CD4-positive, alpha-beta T cell treated with Interleukin-1 beta for 1 hour (primary cell): ENCODE data around the gene BPIFB6.
"Not testable (repeated sequence)": the region's sequence is repeated elsewhere in the genome, so short reads cannot be mapped to it uniquely, and the experiment has no call there.

Experiments
- DNase-seq, 2 donors: peaks; one replicate each; pipeline ENCODE4 v3.0.0-alpha.2; 2020 to 2022

The BPIFB6 gene

DNA sequence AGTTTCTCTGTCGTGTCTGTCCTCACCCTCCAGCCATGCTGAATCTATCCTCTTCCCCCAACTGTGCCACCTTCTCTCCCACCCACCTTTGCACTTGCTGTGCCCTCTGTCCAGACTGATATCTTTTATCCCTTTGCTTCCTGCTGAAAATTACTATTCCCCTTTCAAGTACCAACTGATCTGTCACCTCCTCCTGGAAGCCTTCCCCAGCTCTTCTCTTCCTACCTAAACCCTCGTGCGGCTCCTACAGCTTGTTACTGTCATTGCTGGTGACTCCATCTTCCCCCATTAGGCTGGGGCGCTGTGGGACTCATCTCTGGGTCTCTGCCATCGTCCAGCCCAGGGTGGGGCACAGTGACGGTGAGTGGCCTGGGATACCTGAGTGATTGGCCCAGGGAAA is 1.1 kb downstream of the BPIFB6 start:
- no peak for DNase-seq

DNA sequence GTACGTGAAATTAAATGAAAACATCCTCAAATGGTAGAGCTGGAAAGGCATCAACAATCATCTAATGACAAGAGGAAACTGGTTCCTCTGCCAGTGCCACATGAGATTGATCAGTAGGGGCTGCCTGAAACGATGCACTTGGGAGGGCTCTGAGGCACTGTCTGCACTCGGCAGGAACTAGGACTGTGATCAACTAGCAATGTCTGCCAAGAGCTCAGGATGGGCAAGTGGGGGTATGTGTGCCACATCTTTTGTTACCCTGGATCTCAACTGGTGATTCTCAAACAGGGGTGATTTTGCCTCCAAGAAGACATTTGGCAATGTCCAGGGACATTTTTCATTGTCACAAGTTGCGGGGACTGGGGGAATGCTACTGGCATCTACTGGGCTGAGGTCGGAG is 1.9 kb downstream of the BPIFB6 start:
- DNase-seq, result no peak

DNA sequence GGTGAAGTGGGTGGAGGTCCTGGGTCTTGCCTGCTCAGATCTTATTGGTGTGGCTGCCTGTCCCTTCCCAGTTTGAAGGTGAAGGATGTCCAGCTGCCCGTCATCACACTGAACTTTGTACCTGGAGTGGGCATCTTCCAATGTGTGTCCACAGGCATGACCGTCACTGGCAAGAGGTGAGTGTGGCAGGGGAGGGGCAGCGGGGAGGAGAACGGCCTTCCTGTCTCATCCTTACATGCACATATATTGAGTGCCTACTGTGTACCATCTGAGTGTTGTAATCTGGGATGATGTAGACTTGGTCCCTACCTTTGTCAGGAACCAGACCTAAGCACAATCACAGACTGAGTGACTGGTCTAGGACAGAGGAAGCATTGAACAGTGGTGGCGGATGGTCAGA is 2.7 kb downstream of the BPIFB6 start:
- no peak for DNase-seq

DNA sequence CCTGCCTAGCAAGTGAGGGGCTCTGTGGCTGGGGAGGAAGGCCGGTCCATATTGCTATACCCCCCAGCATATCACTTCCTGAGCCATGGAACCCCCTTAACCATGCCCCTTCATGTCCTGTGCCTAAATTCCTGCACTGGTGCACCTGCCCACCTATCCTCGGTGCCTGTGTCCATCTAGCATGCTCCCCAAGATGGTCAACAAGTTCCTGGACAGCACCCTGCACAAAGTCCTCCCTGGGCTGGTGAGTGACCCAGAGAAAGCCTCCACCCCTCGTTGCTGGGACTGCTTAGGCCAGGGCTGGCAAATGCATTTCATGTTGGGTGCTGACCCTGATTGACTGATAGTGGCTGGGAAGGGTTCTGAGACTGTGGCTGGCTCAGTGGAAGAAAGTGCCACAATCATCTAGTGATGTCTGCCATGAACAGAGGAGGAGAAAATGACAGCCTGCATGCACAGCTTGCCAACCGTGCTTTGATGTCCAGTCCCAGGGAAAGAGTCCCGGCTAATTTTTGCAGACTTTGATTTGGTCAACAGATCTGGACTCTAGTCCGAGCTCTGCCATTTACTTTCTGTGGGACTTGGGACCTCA is 3.5 kb downstream of the BPIFB6 start:
- no peak for DNase-seq

DNA sequence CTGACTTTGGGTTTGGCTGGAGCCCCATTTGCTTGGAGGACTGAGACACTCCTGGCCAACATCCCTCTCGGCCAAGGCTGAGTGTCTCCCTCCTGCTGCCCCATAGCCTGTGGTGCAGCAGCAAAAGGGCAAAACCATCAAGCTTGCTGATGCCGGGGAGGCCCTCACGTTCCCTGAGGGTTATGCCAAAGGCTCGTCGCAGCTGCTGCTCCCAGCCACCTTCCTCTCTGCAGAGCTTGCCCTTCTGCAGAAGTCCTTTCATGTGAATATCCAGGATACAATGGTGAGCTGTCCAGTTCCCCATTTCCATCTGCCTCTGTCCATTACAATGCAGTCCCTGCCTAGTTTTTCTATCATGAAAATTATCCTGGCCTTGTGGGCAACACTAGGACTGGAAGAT is 6.0 kb downstream of the BPIFB6 start:
- DNase-seq, result no peak

DNA sequence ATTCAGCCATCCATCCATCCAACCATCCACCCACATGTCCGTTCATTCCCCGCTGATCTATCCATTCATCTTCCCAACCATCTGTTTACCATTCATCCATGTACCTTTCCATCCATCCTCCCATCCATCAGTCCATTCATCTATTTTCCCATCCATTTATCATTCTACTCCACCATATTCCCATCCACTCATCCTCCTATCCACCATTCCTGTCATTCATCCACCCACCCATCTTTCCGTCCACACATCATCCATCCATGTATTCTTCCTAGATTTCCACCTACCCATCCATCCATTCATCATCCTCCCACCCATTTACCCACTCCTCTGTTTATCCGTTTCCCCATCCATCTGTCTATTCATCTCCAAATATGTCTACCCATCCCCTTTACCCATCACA is 6.8 kb downstream of the BPIFB6 start:
- no peak for DNase-seq

DNA sequence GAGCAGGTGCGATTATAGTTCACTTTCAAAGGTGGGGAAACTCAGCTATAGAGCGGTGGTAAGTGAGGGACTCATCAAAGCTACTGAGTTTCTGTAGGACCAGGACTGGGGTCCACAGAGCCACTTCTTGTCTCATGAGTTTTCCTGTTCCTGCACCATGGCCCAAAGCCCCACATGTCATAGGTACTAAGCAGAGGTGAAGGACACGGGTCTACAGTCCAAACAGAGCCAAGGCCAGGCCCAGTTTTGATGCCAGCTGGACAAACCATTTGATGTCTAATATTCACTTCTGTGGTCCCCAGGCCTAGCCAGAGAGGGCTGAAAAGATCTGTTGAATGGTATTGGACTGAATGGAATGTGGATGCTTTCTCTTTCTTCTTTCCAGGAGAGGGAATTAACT is 11.0 kb downstream of the BPIFB6 start:
- DNase-seq, result no peak

DNA sequence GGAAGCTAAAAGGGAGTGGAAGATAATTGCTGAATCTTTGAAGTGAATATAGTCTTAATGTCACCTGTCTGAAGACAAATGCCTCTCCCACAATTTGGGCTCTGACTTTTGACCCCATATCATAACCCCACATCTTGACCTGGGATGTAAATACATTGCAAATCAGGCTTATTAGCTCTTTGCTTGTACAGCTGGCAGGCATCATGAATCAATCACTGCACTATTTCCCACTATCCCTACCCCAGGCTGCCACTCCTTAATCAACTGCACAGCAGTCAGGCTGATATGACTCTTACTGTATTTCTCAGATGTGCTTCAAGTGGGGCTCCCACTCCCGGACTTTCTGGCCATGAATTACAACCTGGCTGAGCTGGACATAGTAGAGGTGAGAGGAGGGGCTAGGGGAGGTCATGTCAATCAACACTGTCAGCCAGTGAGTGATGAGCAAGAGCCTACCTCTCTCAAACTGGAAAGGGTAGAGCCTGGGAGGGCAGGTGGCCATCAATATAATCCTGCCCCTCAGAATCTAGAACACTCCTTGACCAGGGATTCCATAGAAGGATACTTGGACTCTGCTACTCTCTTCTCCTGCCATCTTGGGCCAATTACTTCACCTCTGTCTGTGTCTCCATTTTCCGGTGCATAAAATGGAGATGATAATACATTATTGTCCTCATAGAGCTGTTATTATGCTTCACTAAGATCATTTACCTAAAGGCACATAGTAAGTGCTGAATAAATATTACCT is 11.7 kb downstream of the BPIFB6 start:
- no peak for DNase-seq

DNA sequence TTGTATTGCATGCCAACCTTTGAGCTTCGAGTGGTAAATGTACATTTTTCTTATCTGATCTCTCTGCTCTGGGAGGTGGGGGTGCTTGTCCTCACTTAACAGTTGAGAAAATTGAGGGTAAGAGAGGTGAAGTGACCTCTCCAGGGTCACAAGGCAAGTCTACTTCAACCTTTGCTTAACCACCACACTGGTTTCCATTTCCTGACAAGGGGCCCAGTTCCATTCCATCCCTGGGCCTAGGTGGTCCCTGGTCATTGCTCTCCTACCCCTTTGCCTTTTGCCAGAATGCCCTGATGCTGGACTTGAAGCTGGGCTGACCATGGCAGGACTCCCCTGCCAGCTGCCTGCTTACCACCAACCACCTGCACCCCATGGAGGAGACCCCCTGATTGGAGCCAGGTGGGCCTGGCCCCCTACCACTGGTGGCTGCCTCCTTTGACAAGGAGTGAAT is 12.3 kb downstream of the BPIFB6 start:
- no peak for DNase-seq

DNA sequence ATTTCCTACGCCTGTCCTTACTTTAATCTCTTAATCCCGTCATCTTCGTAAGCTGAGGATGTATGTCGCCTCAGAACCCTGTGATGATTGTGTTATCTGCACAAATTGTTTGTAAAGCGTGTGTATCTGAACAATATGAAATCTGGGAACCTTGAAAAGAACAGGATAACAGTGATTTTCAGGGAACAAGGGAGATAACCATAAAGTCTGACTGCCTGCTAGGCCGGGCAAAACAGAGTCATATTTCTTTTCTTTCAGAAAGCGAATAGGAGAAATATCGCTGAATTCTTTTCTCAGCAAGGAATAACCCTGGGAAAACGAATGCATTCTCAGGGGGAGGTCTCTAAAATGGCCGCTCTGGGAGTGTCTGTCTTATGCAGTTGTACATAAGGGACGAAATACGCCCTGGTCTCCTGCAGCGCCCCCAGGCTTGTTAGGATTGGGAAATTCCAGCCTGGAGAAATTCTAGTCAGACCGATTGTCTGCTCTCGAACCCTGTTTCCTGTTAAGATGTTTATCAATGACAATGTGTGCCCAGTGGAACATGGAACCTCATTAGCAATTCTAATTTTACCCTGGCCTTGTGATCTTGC is 13.8 kb downstream of the BPIFB6 start:
- not testable (repeated sequence) for DNase-seq

DNA sequence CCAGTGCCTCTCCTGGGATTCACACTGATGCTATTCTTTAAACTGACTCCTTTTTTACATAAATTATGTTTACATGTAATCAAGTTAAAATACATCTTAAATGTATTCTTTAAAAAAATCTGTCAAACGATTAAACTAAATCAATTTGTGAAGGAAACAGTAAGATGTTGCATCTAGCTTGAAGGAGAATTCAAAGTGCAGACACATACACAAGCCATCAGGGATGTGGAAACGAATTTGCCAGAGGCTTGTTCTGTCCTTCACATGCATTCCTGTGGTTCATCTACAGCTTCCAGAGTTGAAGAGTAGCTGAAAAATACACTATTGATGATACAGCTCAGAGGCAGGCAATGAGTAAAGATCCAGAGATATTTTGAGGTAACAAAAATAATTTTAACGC is 15.0 kb downstream of the BPIFB6 start:
- DNase-seq, result no peak

DNA sequence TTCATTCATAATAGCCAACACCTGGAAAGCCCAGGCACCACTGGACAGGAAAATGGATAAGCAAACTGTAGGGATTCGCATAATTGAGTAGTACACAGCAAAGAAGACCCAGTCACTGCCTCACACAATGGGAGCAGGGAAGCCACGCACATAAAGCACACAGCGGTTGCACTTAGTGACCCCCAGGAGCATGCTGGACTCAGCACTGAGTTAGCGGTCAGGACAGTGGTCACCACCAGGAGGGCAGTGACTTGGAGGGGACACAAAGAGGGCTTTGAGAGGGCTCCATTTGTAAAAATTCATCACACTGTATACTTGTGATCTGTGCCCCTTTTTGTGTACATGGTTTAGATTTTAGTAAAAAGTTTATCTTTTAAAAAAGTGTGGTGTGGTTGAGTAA is 19.9 kb downstream of the BPIFB6 start:
- no peak for DNase-seq

DNA sequence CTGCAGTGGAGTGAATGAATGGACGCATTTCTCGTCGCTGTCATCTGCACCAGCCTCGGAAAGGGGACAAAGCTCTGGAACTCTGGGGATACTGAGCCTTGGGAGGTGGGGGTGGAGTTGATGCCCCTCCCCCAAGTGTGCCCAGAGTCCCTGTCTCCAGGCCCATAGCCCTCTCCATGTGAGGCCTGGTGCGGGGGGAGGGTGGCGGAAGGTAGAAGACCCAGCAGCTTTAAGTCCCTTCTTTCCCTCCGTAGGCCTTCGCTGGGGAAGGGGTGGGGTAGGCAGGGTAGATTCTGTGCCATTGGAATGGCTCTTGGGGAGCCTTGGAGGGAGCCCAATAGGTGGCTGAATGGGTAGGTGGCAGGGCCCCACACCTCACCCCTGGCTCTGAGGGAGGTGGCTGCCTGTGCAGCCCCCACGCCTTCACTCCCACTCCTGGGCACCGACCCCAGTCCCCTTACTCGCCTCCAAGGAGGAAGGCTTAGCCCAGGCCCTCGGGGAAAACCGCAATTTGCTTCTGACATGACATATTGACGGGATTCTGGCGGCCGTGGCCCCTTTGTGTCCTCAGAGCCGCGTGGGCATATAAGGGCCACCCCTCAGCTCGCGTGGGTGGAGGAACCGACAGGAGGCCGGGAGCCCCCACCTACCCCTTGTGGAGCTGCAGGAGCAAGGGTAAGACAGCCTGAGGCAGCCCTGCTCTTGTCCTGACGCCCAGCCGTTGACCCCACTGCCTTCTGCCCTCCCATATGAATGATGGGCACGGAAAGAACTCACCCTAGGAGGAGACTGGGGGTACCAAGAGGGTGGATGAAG is 22.1 kb downstream of the BPIFB6 start, which contains the start of gene BPIFB3:
Gene BPIFB3 (plus strand): TSS at position 613 of the 816 bp plus-strand sequence. CDS start 1,533 bp downstream, outside the sequence.
- DNase-seq, result no peak

DNA sequence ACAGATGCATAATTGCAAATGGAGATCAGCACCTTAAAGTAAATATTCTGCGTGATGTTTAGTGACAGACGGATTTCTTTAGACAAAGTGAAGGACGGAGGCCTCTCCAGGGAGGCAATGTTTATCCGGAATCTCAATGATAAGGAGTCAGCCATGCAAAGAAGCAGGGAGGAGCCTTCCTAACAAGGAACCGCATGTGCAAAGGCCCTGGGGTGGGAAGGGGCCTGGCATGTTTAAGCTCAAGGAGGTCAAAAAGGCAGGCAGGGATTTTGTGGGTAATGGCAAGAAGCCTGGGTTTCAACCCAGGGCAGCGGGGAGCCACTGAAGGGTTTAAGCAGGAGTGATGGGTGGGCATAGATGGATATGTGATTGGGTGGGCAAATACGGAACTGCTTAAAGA is 22.9 kb downstream of the BPIFB6 start:
- no peak for DNase-seq

DNA sequence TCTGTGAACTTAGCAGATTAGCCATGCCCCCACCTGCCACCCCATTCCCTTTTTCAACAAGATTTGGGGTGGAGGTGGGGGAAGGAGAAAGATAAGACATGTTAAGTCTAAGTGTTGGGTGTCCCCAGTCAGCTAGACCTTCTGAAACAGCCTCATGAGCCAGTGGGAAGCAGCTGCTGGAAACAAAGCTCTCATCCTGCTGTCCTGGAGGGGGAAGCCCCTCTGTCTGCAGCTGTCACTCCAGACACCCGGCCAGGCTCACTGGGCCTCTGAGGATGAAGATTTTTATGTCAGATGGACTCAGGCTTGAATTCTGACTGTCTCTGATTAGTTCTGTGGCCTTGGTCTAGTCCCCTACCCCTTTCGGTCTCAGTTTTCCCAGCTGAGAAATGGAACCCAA is 23.3 kb downstream of the BPIFB6 start:
- DNase-seq, result no peak

DNA sequence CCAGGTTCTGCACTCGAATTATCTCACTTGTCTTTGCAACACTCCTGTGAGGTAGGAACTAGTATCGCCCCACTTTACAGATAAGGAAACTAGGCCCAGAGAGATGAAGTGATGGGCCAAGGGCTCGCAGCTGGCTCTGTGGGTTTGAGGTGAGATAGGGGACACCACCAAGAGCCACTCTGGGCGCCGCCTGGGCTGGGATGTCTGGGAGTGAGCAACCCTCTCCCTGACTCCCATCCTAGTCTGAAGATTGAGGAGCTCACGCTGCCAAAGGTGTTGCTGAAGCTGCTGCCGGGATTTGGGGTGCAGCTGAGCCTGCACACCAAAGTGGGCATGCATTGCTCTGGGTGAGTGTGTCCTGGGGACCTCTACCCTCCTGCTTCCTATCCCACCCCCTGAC is 27.7 kb downstream of the BPIFB6 start:
- DNase-seq, result no peak

DNA sequence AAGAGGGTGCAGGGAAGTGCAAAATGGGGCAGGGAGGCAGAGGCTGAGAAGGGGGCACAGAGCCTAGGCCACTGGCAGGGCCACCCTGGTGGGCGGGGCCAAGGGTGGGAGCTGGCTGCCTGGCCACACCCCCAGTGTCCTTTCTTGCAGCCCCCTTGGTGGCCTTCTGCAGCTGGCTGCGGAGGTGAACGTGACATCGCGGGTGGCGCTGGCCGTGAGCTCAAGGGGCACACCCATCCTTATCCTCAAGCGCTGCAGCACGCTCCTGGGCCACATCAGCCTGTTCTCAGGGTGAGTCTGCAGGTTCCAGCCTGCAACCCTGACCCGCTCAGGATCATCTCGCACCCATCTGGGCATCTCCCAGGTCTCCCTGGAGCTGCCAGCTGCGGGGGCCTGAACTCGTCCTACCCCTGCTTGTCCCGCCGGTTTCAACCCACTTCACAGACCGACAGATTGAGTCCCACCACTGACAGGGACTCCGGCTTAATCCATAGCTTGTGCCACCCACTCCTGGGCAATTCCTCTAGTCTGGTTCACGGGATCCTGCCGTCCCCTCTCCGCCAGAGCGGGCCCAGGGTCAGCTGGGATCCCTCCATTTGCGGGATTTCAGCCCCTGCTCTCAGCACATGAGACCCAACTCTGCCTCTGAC is 28.4 kb downstream of the BPIFB6 start:
- DNase-seq, result no peak

DNA sequence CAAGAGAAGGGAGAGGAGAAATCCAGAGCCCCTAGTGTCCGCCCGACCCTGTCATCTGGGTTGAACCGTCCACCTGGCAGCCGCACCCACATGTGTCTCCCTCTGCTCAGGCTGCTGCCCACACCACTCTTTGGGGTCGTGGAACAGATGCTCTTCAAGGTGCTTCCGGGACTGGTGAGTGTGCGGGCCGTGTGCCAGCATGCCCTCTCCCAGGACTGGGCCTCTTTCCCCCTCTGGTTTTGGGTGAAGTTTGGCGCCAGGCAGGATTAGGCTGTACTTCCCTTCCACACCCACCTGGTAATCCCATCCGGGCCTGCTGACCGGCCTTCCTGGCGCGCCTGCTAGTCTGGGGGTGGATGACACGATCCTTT is 30.2 kb downstream of the BPIFB6 start:
- no peak for DNase-seq

DNA sequence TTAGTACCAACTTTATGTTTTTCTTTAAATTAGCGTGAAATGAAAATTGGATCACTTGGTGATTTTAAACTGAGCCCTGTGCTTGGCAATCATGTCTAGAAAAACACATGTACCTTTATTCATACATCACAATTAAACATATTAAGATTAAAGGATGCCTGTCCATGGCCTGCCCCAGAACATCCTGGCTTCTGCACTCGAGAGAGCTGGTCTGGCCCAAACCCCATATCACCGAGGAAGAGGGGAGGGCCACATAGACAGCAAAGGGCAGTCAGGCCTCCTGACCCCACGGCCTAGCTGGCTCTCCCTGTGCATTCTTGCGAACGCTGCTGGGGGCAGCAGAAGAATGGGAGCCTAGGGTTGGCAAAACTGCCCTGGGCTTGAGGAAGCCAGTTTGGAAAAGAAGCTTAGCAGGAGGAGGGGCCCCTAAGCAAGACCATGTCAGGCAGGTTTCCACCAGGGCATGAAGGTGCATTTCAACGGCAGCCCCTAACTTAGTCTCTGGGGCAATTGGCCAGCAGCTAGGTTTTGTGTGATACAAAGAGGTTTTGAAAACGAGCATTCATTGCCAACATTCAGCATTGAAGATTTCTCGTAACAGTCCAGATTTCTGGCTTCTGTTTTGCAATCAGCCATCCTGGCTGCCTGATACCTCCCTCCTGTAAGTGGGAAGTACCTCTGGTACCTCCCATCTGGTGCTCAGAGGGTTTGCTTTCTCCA is 30.8 kb downstream of the BPIFB6 start:
- no peak for DNase-seq

DNA sequence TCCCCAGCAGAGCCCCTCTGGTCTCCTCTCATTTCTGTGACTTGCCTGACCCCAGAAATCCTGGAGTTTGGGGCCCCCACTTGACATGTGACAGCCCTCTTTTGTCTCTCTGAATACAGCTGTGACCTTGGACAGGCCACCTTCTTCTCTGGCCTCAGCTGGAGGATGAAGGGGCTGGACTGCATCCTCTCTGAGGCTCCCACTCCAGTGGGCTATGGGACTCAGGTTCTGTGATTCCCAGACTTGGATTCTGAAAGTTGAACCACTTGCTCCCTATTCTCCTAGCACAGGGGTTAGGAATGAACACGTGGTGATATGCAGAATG is 31.3 kb downstream of the BPIFB6 start:
- no peak for DNase-seq

DNA sequence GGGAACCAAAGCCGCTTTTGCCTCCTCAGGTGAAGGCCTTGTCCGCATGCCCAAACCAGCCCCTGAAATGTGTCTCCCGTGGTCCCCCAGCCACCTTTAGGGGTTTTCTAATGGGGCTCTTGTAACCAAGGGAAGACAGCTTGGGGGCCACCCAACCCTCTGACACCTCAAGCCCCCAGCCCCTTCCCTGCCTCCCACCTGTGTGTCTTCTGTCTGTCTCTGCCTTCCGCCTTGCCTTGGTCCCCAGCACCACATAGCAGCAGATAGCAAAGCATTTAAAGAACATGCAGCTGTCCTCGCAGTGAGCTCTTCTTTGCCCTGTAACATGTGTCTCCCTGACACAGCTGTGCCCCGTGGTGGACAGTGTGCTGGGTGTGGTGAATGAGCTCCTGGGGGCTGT is 31.8 kb downstream of the BPIFB6 start:
- no peak for DNase-seq

DNA sequence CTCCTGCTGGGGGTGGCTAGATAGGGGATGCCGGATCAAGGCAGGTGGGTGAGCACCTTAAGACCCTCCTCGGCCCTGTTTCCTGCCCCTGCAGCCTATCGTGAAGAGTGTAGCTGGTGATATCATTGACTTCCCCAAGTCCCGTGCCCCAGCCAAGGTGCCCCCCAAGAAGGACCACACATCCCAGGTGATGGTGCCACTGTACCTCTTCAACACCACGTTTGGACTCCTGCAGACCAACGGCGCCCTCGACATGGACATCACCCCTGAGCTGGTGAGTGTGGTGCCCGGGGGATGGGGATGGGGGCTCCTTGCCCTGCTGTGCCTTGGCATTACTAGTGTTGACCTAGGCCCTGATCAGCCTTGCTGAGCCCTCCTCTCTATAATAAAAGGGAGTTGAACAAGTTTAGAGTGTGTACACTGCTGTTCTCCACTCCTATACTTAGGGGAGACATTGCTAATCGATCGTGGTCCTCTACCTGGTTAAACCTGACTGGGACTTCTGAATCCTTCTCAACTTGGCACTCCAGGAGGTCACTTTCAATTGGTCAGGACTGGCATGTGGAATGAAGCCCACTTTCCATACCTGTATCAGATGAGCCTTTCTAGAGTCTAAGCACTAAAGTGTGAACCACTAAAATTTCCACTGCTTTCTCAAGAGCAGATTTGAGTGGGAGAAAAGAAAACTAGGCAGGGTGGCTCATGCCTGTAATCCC is 33.3 kb downstream of the BPIFB6 start:
- no peak for DNase-seq
